GM20431 (cell line): ENCODE measurements around the gene SOCS6.

Experiments
- in situ Hi-C: fragments of 300-500 bp; cut with MseI, MboI; formaldehyde crosslinking; loops from one replicate; pipeline ENCODE4 v1.15.0; 2020; ENCODE audit warnings: low sequenced_read_pairs; ENCODE audit not compliant: unreplicated experiment

Gene SOCS6

GRCh38 chr18:70287731-70288130 is 1.1 kb upstream of the SOCS6 start:
- in situ Hi-C loops, result no loop called here

GRCh38 chr18:70288171-70288850 is 534 bp upstream of the SOCS6 start:
- in situ Hi-C loops, result no loop called here

DNA sequence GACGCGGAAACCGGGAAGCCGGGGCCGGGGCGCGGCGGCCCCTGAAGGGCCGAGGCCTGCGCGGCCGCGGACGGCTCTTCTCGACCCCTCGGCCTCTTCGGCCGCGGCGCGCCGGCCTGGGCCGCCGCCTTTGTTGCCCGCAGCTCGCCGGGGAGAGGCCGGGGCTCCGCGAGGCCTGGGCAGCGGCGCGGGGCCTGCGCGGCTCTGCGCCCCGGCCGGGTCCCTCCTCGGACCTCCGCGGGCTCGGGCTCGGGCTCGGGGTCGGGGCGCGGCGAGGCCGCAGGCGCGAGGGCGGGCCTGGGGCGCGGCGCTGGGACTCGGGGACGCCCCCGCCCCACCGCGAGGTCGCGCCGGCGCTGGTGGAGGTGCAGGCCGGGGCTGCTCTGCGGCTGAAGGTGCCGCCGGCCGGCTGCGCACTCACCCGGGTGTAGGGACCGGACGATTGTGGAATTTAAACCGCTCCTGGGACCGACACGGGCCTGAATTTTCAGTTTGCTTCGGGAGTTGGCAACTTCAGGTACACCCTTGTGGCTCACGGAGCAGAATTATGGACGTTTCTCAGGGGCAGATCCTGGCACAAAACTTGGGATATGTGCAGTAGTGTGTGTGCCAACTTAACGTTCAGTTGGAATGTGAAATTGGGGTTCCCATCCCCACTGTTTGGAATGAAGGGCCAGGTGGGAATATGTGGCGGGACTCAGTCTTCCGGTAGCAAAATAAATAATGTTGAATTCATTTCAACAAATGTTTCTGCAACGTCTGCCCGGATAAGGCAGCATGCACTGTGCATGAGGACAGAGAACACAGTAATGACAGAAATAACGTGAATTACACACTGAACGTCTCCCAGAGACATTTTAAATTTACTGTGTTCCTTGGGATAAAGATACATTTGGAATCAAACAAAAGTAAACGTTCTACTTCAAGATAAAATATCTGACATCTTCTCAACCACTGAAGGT is 787 bp downstream of the SOCS6 start:
- in situ Hi-C loops, result no loop called here

- in situ Hi-C loops, result no loop called here
Measured at GRCh38 chr18:70290482-70291294, 1.8 kb downstream of the SOCS6 start.

- in situ Hi-C loops, result no loop called here
Measured at GRCh38 chr18:70291295-70291574, 2.4 kb downstream of the SOCS6 start.

- in situ Hi-C loops, result no loop called here
Measured at GRCh38 chr18:70292628-70293027, 3.8 kb downstream of the SOCS6 start.

DNA sequence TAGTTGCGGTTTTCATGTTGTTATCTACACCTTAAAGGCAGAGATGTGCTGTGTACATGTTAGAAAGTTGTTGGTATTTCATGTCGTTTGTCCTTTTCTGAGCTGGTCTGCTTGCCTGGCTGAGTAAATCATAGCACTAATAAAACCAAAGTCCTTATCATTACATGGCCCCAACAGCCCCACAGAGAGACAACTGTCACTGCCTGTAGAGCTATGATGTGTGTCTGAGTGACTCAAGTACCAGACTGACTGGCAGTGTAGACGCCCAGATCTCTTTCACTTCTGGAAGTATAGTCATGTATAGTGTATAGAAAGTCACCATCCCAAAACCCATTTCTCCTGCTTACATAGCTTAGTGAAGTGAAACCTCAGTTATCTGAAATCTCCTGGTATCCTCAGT is 4.3 kb downstream of the SOCS6 start:
- in situ Hi-C loops, result no loop called here

- in situ Hi-C loops, result no loop called here
Measured at GRCh38 chr18:70294471-70295191, 5.8 kb downstream of the SOCS6 start.

DNA sequence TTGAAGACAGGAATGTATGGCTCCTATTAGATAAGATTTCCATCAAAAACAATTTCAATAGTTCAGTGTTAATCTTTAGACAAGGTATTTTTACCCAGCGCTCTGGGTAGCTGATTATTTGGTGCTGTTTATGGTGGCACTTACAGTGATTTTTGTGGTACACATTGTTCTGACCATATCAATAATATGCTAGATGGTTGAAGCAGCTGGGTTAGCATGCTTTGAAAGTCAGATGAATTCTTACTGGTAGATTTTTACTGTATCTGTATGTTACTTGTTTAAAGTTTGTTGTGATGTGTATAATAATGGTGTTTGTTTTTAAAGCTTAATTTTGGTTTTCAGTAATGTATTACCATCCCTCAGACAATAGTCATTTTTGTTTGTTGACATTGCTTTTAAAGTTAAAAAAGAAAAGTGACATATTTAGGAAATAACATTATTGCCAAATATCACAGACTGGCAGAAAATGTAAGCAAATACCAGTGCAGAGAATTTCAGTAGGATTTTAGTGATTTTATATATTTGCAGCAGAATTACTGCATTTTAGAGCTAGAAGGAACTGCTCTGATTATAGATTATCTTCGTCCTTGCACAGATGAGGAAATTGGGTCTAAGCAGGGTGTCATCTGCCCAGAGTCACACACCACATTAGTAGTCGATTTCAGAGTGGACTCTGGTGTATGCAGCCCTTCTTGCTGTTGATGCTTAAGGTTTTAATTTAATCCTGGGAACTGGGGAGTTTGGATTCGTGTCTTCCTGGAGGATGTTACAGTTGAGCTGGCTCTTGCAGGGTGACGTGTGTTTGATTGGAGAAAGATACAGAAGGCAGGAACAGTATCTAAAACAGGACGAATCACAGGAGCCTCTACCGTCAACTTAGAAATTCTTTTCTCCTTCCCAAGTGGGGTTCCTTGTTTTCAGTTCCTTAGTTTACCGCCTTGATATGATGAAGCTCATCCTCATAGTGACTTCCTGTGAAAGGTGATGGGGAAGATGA is 6.6 kb downstream of the SOCS6 start:
- in situ Hi-C loops, result no loop called here

DNA sequence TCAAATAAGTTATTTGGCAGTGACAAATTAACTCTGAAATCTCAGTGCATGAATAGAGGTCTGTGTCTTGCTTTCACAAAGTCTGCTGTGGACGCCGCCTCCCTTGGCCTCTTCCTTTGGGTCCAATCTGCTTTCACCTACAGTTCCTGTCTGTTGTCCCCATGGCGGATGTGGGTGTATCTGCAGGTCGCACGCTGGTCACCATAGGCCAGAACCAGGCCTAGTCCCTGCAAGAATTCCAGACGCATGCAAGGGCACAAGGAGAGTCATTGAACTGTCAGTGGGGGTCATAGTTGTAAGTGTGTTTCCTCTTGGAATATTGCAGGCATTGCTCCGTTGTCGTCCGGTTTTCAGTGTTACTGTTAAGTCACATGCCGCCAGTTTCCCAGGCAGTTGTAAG is 7.4 kb downstream of the SOCS6 start:
- in situ Hi-C loops, result no loop called here

GRCh38 chr18:70296781-70297180 is 7.9 kb downstream of the SOCS6 start:
- in situ Hi-C loops, result no loop called here

DNA sequence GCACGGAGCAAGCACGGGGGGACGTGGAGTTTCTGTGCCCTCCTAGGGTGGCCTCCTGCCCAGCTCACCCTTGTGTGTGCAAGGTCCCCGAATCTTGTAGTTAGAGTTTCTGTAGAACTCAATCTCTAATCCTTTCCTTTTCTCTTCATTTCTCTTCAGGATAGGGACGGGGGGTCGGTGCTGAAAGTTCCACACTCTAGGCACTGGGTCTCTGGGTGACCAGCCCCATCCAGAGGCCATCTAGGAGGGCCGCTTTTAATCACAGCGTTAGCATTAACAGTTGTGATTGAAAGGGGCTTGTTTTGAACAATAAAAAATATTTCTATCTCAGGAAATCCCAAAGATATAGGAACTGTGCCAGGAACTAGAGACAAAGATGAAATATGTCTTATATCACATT is 10.5 kb downstream of the SOCS6 start:
- in situ Hi-C loops, result no loop called here

DNA sequence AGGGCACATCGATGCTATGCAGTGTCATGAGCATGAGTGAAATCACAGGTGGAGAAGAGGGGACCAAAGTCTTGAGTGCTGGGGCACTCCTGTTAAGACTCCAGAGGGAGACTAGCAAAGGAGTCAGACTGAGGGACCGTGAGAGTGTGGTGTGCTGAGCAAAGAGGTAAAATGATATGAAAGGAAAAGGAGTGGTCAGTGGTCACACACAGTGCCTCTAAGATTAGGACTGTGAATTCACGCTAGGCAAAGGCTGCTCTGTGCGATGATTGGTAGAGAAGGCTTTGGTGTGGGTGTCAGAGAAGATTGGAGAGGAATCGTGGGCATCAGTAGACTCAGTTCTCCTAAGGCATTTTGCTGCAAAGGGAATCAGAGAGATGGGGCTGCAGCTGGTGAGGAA is 12.8 kb downstream of the SOCS6 start:
- in situ Hi-C loops, result no loop called here

- in situ Hi-C loops, result no loop called here
Measured at GRCh38 chr18:70308555-70309294, 19.9 kb downstream of the SOCS6 start.

DNA sequence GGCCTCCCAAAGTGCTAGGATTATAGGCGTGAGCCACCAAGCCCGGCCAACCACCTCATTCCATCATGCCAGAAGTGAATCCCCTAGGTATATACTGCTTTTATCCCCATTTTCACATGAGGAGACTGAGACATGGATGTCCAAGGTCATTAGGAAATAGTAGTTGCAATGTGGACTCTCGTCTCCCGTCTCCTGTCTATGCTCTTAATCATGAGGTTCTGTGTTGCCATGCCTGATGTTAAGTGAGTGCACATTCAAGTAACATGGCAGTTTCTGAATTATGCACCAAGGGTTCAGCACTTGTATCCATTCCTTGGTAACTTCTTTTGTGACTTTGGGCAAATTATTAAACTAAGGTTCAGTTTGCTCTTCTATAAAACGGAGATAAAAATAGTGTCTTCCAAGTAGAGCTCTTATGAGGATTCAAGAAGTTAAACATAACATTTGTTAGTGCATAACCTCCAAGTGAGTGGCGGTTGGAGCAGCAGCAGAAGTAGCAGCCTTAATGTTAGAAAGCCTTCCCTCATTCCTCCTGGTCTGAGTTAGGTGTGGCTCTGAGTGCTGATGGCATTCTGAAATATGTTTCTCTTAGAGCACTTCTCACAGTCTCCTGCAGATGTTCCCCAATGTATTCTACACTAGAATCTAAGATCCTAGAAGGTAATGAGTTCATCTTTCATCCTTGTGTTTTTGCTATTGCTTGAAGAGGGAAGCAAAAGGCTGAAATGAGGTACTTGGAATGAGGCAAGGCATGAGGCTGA is 21.9 kb downstream of the SOCS6 start:
- in situ Hi-C loops, result no loop called here

GRCh38 chr18:70311726-70312125 is 22.9 kb downstream of the SOCS6 start:
- in situ Hi-C loops, result no loop called here

- in situ Hi-C loops, result no loop called here
Measured at GRCh38 chr18:70313640-70314039, 24.8 kb downstream of the SOCS6 start.
